Smooth muscle cell (in vitro differentiated cells): Measurements from ENCODE around the gene DDX52. TPM values are rescaled to one million over a fixed set of nuclear protein-coding genes. Genes with fewer than 3 reads are reported as not detected.

Experiments
- DNase-seq: peaks from one replicate; lab custom pipeline; 2025; ENCODE audit not compliant: unreplicated experiment; lab: John Stamatoyannopoulos, UW
- H2AFZ ChIP-seq: fragments of 200-600 bp; sonication (generic); 2 replicates; pipeline ENCODE4 v1.6.0; 2016; ENCODE audit warnings: antibody characterized with exemption, low read depth, mild to moderate bottlenecking
- H3F3A ChIP-seq: fragments of 200-600 bp; sonication (generic); 2 replicates; pipeline ENCODE4 v1.6.0; 2017; ENCODE audit warnings: antibody characterized with exemption, low read depth
- H3K27ac ChIP-seq: fragments of 200-600 bp; sonication (generic); 2 replicates; pipeline ENCODE4 v1.5.1; 2016; ENCODE audit warnings: low read depth, mild to moderate bottlenecking
- H3K27me3 ChIP-seq: fragments of 200-600 bp; sonication (generic); 2 replicates; pipeline ENCODE4 v1.6.1; 2016; ENCODE audit warnings: low read depth, mild to moderate bottlenecking
- H3K36me3 ChIP-seq: fragments of 200-600 bp; sonication (generic); 2 replicates; pipeline ENCODE4 v1.5.1; 2016; ENCODE audit warnings: low read depth
- H3K4me1 ChIP-seq: fragments of 200-600 bp; sonication (generic); 2 replicates; pipeline ENCODE4 v1.5.1; 2016; ENCODE audit warnings: low read depth
- H3K4me2 ChIP-seq: fragments of 200-600 bp; sonication (generic); 2 replicates; pipeline ENCODE4 v1.6.0; 2016; ENCODE audit warnings: mild to moderate bottlenecking
- H3K4me3 ChIP-seq: fragments of 200-600 bp; sonication (generic); 2 replicates; pipeline ENCODE4 v1.5.1; 2016; ENCODE audit warnings: mild to moderate bottlenecking
- H3K79me2 ChIP-seq: fragments of 200-600 bp; sonication (generic); 2 replicates; pipeline ENCODE4 v1.6.0; 2016; ENCODE audit warnings: low read depth, mild to moderate bottlenecking
- H3K9ac ChIP-seq: fragments of 200-600 bp; sonication (generic); 2 replicates; pipeline ENCODE4 v1.6.0; 2016; ENCODE audit warnings: low read depth
- H3K9me3 ChIP-seq: fragments of 200-600 bp; sonication (generic); replicated peaks from 2 replicates; pipeline ENCODE4 v1.5.1; 2016; ENCODE audit warnings: low read depth
- H4K20me1 ChIP-seq: fragments of 200-600 bp; sonication (generic); 2 replicates; pipeline ENCODE4 v1.6.0; 2016; ENCODE audit warnings: low read depth
- WGBS: methylation state at CpG from one replicate; pipeline ENCODE4 v1.1.7; 2016; ENCODE audit warnings: low lambda C conversion rate; 5-methylcytosine and 5-hydroxymethylcytosine counted together
- polyA plus RNA-seq: library from polyadenylated mRNA; unstranded; fragments of >200 nt; fragmentation: Nextera tagmentation; extraction: Ambion mirVana; gene quantifications from 2 replicates; pipeline ENCODE4 v1.2.1, GENCODE V29; 2016
- total RNA-seq: library from RNA; depleted of rRNA; stranded (reverse); fragments of >200 nt; gene quantifications from 2 replicates; pipeline ENCODE4 v1.2.3, GENCODE V29; 2014
- TF ChIP-seq, protein P1 (sequence below): fragments of 200-600 bp; sonication (generic); IDR thresholded peaks from 2 replicates; pipeline ENCODE4 v1.5.1; 2017; ENCODE audit warnings: borderline replicate concordance, mild to moderate bottlenecking, antibody characterized with exemption; ENCODE audit not compliant: insufficient read depth, poor library complexity, severe bottlenecking

DDX52 gene
- total and polyA plus RNA-seq, 2 experiments from 2014 or later, result 18.7 to 26.0 TPM

DNA sequence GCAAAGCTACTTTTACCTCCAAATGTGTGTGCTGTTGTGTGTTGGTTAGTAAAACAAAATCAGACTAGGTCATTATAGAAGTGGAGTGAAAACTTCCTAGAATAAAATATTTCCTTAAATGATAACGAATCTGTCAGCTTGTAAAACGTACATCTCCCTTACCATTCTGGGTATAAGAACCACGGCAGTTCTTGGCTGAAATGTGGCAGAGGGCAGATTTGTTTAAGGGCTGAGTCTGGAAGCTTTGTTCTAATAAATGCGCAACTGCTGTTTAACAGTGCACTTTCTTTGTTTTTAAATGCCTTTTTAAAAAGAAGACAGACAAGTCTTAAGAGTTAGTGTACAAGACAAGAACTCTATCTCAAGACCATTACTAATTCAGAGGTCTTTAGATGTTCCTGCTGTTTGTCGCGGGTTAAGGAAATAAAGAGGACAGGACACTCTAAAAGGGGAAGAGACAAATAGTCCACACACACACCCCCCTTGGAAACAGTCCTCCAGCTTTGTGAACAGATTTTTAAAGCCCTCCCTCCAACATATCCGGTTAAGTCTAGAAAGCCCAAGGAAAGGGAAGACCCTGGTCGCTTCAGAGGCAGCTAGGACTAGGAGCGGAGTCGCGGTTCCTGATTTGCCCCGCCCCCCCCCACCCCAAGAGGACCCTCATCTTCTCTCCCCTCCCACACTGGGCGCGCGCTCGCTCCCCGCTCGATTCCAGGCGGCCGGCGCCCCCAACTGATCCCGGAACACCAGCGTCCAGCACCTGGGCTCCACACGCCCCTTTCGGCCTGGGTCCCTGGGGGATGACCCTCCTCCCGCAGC lies 34.7 kb downstream of the DDX52 start:
- no peak for DNase-seq
- 7% methylated on average over 13 of the region's 26 CpGs for WGBS
- H3K79me2 ChIP-seq, result peaks cover 49% of the 10 kb centered on the region

DNA sequence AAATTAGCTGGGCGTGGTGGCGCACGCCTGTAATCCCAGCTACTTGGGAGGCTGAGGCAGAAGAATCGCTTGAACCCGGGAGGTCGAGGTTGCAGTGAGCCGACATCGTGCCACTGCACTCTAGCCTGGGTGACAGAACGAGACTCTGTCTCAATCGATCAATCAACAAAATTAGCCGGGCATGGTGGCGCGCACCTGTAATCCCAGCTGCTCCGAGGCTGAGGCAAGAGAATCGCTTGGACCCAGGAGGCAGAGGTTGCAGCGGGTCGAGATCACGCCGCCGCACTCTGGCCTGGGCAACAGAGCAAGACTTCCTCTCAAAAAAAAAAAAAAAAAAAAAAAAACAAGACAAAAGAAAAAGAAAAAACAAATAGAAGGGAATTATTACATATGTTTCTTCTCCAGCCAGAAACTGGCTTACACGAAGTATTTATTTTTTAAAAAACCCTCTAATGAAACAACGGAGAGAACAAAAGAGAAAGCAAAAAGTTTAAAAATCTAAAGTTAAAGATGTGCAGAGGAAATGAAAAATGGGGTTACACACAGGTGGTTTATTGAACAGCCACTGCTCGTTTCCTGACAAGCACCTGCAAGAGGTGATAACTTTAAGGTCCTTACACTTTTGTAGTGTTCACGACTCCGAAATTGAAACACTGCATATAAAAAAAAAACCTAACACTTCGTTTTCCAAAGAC lies 35.5 kb downstream of the DDX52 start:
- no peaks in the 10 kb centered on the region for H3K9me3 ChIP-seq
- H3K27me3 ChIP-seq, result no peaks in the 10 kb centered on the region
- peaks cover 16% of the 10 kb centered on the region for H3F3A ChIP-seq
- peak overlapping the region; percentile 93 for H3K4me3 ChIP-seq
- peaks cover 22% of the 10 kb centered on the region for H3K4me1 ChIP-seq
- no peak for DNase-seq
- H3K36me3 ChIP-seq, result no peaks in the 10 kb centered on the region
- WGBS, result 92% methylated on average over 23 of the region's 26 CpGs
- H2AFZ ChIP-seq, result no peak overlapping the region
- peaks cover 56% of the 10 kb centered on the region for H3K79me2 ChIP-seq
- H3K27ac ChIP-seq, result peak overlapping the region; percentile 72
- peaks cover 43% of the 10 kb centered on the region for H4K20me1 ChIP-seq
- H3K9ac ChIP-seq, result peak overlapping the region; percentile 88
- H3K4me2 ChIP-seq, result peak overlapping the region; percentile 90
- TF ChIP-seq, protein P1, sequence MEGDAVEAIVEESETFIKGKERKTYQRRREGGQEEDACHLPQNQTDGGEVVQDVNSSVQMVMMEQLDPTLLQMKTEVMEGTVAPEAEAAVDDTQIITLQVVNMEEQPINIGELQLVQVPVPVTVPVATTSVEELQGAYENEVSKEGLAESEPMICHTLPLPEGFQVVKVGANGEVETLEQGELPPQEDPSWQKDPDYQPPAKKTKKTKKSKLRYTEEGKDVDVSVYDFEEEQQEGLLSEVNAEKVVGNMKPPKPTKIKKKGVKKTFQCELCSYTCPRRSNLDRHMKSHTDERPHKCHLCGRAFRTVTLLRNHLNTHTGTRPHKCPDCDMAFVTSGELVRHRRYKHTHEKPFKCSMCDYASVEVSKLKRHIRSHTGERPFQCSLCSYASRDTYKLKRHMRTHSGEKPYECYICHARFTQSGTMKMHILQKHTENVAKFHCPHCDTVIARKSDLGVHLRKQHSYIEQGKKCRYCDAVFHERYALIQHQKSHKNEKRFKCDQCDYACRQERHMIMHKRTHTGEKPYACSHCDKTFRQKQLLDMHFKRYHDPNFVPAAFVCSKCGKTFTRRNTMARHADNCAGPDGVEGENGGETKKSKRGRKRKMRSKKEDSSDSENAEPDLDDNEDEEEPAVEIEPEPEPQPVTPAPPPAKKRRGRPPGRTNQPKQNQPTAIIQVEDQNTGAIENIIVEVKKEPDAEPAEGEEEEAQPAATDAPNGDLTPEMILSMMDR, result no peak

More for the DNA sequence above, 34.7 kb downstream of the DDX52 start:
- H3F3A ChIP-seq, result peaks cover 16% of the 10 kb centered on the region
- no peaks in the 10 kb centered on the region for H3K9me3 ChIP-seq
- H3K27me3 ChIP-seq, result no peaks in the 10 kb centered on the region
- H3K36me3 ChIP-seq, result no peaks in the 10 kb centered on the region
- H3K9ac ChIP-seq, result peak overlapping the region; percentile 88
- TF ChIP-seq, protein P1, result no peak
- peak overlapping the region; percentile 93 for H3K4me3 ChIP-seq
- peak overlapping the region; percentile 90 for H3K4me2 ChIP-seq
- peak overlapping the region; percentile 75 for H2AFZ ChIP-seq
- H3K27ac ChIP-seq, result peak overlapping the region; percentile 72
- peaks cover 38% of the 10 kb centered on the region for H4K20me1 ChIP-seq
- peaks cover 22% of the 10 kb centered on the region for H3K4me1 ChIP-seq

DNA sequence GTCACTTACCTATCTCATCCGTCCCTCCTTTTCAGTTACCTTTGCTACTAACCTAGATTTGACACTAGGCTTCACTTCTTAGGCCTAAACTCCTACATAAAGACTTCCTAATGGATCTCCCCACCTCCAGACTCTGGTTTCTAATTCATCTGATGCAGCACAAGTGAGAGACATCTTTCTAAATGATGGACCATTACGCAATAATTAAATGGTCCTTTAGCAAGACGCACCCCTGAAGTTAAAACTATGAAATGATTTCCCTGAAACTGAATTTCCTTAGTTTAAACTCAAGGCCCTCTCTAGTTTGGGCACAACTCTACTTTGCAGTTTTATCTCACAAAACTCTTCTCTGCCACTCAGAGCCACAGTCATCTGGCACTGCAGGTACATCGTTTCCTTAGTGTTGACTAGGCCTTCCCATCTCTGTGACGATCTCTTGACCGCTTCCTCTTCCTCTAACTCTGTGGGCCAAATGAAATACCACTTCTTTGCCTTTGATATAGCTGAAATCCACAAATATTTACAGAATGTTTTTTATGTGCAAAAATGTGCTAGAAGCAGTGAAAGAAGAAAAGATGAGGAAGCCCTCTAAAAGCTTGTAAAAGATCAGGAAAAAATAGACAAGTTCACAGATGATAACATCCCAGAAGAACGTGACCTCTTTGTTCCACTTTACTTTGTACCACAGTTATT lies 37.3 kb downstream of the DDX52 start:
- no peak overlapping the region for H3K9ac ChIP-seq
- whole genome bisulfite sequencing, result 90% methylated on average over 7 of the region's 7 CpGs
- peaks cover 75% of the 10 kb centered on the region for H3K79me2 ChIP-seq
- H3K36me3 ChIP-seq, result no peaks in the 10 kb centered on the region
- H3K4me3 ChIP-seq, result no peak overlapping the region
- H2AFZ ChIP-seq, result no peak overlapping the region
- peaks cover 22% of the 10 kb centered on the region for H3K4me1 ChIP-seq
- H3F3A ChIP-seq, result peaks cover 12% of the 10 kb centered on the region
- no peak overlapping the region for H3K4me2 ChIP-seq
- no peaks in the 10 kb centered on the region for H3K9me3 ChIP-seq
- DNase-seq, result no peak
- H3K27me3 ChIP-seq, result no peaks in the 10 kb centered on the region
- H4K20me1 ChIP-seq, result peaks cover 60% of the 10 kb centered on the region
- TF ChIP-seq, protein P1, result no peak
- H3K27ac ChIP-seq, result no peak overlapping the region
